NCI-H524 treated with DMSO at 0.1 percent for 48 hours (cell line): ENCODE measurements around the gene STK40.

Experiments used
- DNase-seq: peaks from one replicate; lab custom pipeline; 2025; lab: John Stamatoyannopoulos, UW

Gene STK40

DNA sequence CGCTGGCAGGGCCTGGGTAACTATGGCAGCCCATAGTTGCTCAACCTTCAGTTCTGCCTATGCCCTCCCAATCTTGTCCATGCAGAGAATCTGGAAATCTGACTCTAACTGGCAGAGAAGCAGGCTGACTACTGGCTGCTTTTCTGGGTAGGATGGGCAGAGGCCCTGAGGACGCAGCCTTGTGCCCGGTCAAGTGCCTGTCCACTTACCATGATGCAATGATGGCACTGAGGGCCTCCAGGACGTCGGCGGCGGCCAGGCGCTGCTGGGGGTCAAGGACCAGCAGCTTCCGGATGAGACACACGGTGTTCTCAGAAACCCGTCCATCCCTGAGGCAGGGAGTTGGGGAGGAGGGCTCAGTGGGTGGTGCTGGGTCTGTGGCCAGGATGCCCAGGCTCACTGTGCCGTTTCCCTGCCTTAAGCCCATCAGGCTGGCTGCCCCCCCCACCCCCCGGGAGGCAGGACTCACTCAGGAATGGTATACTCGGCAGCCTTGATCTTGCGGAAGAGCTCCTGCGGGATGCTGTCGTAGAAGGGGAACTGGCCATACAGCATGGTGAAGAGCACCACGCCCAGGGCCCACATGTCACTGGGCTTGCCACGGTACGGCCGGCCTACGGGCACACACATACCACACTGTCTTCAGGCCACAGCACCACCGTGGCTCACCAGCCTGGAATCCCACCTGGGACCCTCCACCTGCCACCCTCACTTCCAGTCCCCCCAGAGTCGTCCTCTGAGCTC is 41.9 kb downstream of the STK40 start:
- no peak for DNase-seq

GRCh38 chr1:36342426-36343185 is 43.1 kb downstream of the STK40 start:
- DNase-seq, result no peak

DNA sequence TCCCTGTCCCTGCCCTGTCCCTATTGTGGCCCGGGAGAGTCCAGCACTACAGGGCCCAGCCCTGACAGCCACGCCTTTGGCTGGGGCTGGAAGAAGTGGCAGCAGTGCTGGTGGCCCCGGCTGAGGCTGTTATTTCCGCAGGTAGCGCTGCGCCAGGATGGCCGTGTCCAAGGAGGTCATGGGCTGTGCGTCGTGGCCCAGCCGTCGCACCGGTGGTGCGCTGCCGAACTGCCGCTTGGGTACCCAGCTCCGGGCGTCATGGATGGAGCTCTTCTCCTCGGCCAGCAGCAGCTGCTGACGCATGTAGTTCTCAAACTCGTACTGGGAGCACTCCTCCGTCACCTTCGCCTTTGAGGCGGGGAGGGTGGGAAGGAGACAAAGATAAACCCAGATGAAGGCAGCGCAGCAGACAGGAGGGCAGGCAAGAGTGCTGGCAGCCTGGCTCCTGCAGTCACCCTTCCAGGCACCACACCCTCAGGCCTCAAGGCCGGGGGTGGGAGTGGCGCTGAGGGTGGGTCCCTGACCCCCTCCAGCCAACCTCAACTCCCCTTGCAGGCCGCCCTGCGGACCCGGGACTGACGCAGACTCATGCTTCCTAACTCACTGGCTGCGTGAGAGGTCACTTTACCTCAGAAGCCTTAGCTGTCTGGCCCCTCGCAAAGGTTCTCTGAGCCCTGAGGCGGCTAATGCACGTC is 44.0 kb downstream of the STK40 start:
- no peak for DNase-seq

- DNase-seq, result no peak
These were observed 46.1 kb downstream of the STK40 start for GRCh38 chr1:36339615-36340014.

DNA sequence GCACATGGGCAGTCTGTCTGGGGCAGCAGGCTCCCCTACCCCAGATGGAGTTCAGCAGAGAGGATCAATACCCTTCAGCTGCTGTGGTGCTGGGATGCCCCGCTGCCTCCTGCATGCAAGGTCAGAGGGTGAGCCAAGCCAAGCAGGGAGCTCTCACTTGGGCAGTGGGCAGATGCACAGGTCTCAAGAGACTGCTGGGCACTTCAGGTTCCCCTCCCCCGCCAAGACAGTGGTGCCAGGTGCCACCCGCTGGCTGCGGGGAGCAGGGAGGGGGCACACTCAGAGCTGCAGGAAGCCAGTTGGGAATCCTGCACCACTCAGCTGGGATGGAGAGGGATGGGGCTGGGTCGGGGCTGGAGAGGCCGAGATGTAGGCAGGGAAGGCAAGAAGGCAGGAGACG is 46.5 kb downstream of the STK40 start:
- DNase-seq, result no peak

GRCh38 chr1:36337830-36338229 is 47.9 kb downstream of the STK40 start:
- DNase-seq, result no peak

DNA sequence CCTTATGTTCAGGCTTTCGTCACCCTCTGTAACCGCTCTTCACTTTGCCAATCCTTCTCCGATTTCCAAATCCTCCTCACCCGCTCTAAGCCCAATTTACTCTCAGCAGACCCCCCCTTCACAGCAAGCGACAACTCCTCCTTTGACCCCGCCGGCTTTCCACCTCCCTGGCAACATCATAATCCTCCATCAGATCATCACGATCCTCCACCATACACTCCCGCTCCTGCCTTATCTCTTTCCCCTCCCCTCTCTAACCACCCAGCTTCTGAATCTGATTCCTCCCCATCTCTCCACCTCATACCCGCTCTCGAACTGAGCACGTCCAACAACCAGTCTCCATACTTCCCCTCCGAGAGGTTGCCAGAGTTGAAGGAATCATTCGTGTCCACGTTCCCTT is 54.8 kb downstream of the STK40 start:
- no peak for DNase-seq

GRCh38 chr1:36329817-36330216 is 55.9 kb downstream of the STK40 start:
- DNase-seq, result no peak

GRCh38 chr1:36328713-36329112 is 57.0 kb downstream of the STK40 start:
- no peak for DNase-seq

- no peak for DNase-seq
These were observed 57.6 kb downstream of the STK40 start for GRCh38 chr1:36328088-36328480.

DNA sequence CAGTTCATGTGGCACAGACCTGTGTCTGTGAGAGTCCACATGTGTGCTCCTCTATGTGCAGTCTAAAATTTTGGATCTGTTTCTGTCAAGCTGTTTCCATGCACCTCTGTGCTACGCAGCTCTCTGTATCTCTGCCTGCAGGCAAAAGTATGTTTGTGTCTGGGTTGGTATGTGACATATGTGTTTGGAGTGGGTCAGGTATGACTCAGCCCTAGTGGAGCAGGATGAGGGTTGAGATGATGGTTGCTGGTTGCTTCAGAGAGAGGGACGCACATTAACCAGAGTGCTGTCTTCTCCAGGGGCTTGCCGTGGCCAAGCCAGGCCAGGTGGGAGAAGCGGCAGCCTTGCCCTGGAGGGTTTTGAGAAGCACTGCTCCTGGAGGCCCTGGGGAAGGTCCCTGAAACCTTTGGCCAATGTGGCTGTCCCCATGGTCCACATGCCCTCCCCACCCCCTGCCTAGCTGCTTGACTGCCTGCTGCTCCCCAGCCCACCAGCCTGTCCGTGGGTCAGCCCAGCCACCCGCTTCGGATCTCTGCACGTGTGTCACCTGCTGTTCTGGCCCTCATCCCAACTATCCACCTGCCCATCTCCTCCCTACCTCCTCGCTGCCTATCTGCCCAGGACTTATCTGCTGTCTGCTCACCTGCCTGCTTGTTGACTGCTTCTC is 58.2 kb downstream of the STK40 start:
- no peak for DNase-seq

DNA sequence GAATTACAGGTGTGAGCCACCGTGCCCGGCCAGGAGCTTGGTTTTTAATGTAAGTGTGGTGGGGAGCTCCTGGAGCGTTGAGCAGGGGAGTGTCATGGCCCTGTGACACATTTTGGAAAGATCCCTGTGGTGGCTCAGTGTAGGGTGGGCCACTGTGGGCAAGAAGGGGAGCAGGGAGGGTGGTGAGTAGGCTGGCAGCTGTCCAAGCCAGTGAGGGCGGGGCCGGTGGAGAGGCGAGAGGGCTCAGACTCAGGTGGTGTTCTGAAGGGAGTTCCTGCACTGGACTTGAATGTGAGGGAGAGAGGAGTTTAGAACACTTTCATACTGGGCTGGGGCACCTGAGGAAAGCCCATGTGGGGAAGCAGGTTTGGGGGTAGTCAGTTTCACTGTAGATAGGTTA is 59.2 kb downstream of the STK40 start:
- DNase-seq, result no peak

DNA sequence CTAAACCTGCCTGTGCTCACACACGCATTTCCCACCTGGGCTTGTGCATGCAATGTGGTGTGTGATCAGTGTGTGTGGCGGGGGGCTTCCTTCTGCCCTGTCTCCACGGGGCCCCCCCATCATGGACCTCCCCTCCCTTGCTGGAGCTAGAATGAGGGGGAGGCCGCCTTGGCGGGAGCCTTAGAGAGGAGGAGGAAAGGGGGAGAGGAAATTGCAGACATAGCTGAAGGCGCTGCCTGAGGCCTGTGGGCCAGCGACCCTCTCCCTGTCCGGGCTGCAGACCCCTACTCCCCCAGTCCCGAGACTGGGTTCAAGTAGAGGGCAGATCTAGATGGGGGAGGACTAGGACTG is 61.4 kb downstream of the STK40 start:
- DNase-seq, result no peak

DNA sequence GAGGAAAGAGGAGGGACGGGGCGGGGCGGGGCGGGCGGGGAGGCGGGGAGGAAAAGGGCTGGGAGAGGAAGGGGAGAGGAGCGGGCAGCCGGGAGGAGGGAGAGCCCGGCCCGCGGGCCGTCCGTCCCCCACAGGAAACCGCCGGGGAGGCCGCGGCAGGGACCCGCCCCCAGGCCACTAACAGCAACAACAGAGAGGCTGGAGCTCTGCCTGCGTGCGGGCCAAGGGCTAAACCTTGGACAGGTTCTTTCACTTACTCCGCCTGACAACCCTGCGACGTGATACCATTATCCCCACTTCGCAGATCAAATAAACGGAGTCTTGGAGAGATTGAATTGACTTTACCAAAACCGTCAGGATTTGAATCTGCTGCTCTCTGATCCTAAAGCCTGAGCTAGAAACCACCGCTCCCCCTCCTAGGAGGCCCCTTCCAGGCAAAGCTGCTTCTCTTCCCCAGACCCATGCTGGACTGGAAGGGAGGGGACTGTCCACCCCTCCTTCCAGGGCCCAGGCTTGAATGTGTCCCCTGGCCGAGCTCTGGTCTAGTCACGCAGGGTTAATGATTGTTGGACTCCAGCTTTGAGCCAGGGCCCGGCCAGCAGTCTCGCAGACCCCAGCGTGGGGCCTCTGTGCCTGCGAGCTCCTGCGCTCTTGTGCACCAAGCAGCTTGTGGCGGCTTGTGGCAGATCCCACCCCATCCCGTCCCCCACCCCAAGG is 61.9 kb downstream of the STK40 start, which contains the start of gene EVA1B:
EVA1B (minus strand) TSS at position 10 of the 717 bp plus-strand sequence. CDS start 608 bp downstream, outside the sequence.
- DNase-seq, result no peak

DNA sequence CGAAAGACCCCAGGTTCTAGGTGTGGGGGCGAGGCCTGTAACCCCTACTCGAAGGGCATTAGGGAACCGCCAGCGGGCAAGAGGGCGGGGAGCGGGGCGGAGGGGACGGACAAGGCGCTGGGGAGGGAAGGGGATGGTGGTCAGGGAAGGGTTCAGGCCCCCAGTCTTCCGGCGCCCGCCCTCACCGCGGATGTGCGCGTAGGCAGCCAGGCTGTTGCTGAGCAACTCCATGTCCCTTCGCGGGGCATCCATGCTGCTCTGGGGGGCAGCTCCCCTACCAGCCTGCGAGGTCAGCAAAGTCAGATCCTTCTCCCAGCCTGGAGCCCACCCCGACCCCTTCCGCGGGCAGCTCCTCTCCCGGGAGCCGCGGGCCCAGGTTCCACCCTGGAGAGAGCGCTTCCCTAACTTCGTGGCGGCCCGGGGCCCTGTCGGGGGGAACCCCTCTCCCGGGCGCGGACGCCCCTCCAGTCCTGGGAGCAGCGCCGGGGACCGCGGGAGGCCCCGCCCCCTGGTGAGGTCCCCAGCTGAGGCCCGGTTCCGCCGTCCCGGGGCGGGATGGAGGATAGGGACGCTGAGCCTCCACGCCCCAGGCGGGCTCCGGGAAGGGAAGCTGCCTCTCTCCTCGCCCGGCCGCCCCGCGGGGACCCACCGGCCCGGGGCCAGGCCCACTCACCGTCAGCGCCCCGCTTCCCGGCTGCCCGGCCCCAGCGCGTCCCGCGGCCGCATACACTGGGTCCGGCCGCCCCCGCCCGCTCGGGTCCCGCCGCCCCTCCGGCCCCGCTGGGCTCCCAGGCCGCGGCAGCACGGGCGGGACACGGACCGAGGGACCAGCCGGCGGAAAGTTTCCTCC is 62.7 kb downstream of the STK40 start:
- DNase-seq, result no peak

GRCh38 chr1:36322041-36322785 is 63.5 kb downstream of the STK40 start:
- DNase-seq, result no peak

DNA sequence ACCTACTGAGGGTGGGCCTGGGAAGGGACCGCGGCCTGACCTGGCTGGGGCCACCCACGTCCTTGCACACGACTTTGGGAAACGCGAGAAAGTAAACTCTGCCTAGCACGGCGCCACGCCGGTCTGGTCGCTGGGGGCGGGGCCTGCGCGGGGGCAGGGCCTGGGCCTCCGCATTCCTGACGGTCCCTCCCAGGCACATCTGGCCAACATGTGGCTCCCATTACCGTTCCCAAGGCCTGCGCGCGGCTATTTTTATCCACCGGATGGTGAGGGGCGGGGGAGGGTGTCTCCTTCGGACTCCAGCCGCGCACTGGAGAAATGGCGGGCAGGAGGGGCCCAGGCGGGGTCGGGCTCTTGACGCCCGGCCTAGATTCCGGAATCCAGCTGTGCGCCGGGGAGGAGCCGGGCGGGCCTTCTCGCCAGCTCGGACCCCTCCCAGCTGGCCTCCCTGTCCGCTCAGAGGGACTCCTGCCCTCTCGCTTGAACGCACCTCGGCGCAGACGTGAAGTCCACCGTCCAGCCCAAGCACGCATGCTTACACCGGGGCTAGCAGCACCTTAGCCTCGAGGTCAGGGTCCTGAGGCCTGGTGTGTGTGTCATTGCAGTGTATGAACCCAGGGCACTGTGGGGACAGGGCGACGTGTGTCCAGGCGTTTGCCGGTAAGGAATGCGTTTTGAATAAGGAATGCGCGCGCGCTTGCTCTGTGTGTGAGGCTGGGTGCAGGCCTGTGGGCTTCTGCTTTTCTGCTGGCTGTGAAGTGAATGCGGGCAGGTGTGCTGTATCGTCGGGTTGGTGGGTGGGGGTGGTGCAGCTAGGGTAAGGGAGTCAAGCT is 64.4 kb downstream of the STK40 start:
- DNase-seq, result no peak

- DNase-seq, result no peak
These were observed 65.0 kb downstream of the STK40 start for GRCh38 chr1:36320767-36321118.

- no peak for DNase-seq
These were observed 65.4 kb downstream of the STK40 start for GRCh38 chr1:36320291-36320761.
